ENCODE measurements around the gene DOK5.

GRCh38 chr20:54499111-54499510, 23.7 kb downstream of the DOK5 start:
- TF ChIP-seq EP300 (IDR thresholded peaks at IDR 0.05) (no peak), CTCF (IDR thresholded peaks at IDR 0.05) (no peak), POLR2A (IDR thresholded peaks at IDR 0.05) (no peak)

Measured in ovary (tissue), 3 donors.